Astrocyte (in vitro differentiated cells and primary cell): ENCODE data around the gene LSM2. TPM values are rescaled to one million over a fixed set of nuclear protein-coding genes. Genes with fewer than 3 reads are reported as not detected.
"Not testable (repeated sequence)": the region's sequence is repeated elsewhere in the genome, so short reads cannot be mapped to it uniquely, and the experiment has no call there.

Experiments used
- DNase-seq: peaks from one replicate; pipeline ENCODE4 v3.0.0-alpha.2; 2010; ENCODE audit warnings: low read depth
- FAIRE-seq: peaks from 2 replicates; lab custom pipeline; 2011; peaks lifted over from hg19 to GRCh38; lab: Jason Lieb, UNC
- H2AFZ ChIP-seq: 2 replicates; pipeline ENCODE4 v1.6.0; 2012; ENCODE audit warnings: low read depth, low read length, inconsistent platforms
- H3K27ac ChIP-seq: 2 replicates; pipeline ENCODE4 v1.5.1; 2011; ENCODE audit warnings: low read depth, low read length, inconsistent platforms
- H3K27me3 ChIP-seq: 2 replicates; pipeline ENCODE4 v1.6.0; 2011; ENCODE audit warnings: low read length, inconsistent platforms; ENCODE audit not compliant: insufficient read depth
- H3K36me3 ChIP-seq: 2 replicates; pipeline ENCODE4 v1.5.1; 2011; ENCODE audit warnings: low read length, inconsistent platforms; ENCODE audit not compliant: insufficient read depth
- H3K4me1 ChIP-seq: 2 replicates; pipeline ENCODE4 v1.5.1; 2011; ENCODE audit warnings: low read length, inconsistent platforms; ENCODE audit not compliant: insufficient read depth
- H3K4me2 ChIP-seq: 2 replicates; pipeline ENCODE4 v1.6.0; 2012; ENCODE audit warnings: low read length, inconsistent platforms
- H3K4me3 ChIP-seq: 2 replicates; pipeline ENCODE4 v1.5.1; 2011; ENCODE audit warnings: low read depth, mild to moderate bottlenecking, low read length, inconsistent platforms; ENCODE audit not compliant: insufficient read depth
- H3K79me2 ChIP-seq: 2 replicates; pipeline ENCODE4 v1.6.0; 2012; ENCODE audit warnings: mild to moderate bottlenecking, low read length, inconsistent platforms; ENCODE audit not compliant: insufficient read depth
- H3K9ac ChIP-seq: 2 replicates; pipeline ENCODE4 v1.6.0; 2012; ENCODE audit warnings: mild to moderate bottlenecking, low read length, inconsistent platforms
- H3K9me3 ChIP-seq: 2 replicates; pipeline ENCODE4 v1.5.1; 2012; ENCODE audit warnings: low read depth, mild to moderate bottlenecking, low read length, inconsistent platforms; ENCODE audit not compliant: insufficient read depth
- H4K20me1 ChIP-seq: 2 replicates; pipeline ENCODE4 v1.6.0; 2012; ENCODE audit warnings: low read length, inconsistent platforms; ENCODE audit not compliant: insufficient read depth
- H3K27ac Mint-ChIP-seq: one replicate; pipeline ENCODE4 v1.8.0; 2021; ENCODE audit warnings: mild to moderate bottlenecking, mixed read lengths; ENCODE audit not compliant: unreplicated experiment
- H3K27me3 Mint-ChIP-seq: one replicate; pipeline ENCODE4 v1.8.0; 2021; ENCODE audit warnings: low read depth, mixed read lengths; ENCODE audit not compliant: unreplicated experiment
- H3K36me3 Mint-ChIP-seq: one replicate; pipeline ENCODE4 v1.8.0; 2021; ENCODE audit warnings: low read depth, mixed read lengths; ENCODE audit not compliant: unreplicated experiment
- H3K4me1 Mint-ChIP-seq: one replicate; pipeline ENCODE4 v1.8.0; 2021; ENCODE audit warnings: low read depth, mixed read lengths; ENCODE audit not compliant: unreplicated experiment
- H3K4me3 Mint-ChIP-seq: one replicate; pipeline ENCODE4 v1.8.0; 2021; ENCODE audit warnings: mild to moderate bottlenecking, moderate library complexity, mixed read lengths; ENCODE audit not compliant: unreplicated experiment
- H3K9me3 Mint-ChIP-seq: one replicate; pipeline ENCODE4 v1.8.0; 2021; ENCODE audit warnings: mild to moderate bottlenecking, mixed read lengths; ENCODE audit not compliant: unreplicated experiment
- CTCF ChIP-seq: IDR thresholded peaks from 2 replicates; pipeline ENCODE4 v1.5.1; 2011; ENCODE audit warnings: low read depth, mild to moderate bottlenecking, inconsistent platforms, low read length, moderate library complexity; ENCODE audit not compliant: insufficient read depth
- EZH2 ChIP-seq: IDR thresholded peaks from 2 replicates; pipeline ENCODE4 v1.6.1; 2012; ENCODE audit warnings: mild to moderate bottlenecking, low read length, inconsistent platforms; ENCODE audit not compliant: insufficient read depth
- total RNA-seq: library from RNA; stranded (reverse); gene quantifications from 2 replicates; pipeline ENCODE4 v1.2.1, GENCODE V29; 2021

The LSM2 gene
- total RNA-seq, 1 donor from 2014 or later: 43.8 TPM

DNA sequence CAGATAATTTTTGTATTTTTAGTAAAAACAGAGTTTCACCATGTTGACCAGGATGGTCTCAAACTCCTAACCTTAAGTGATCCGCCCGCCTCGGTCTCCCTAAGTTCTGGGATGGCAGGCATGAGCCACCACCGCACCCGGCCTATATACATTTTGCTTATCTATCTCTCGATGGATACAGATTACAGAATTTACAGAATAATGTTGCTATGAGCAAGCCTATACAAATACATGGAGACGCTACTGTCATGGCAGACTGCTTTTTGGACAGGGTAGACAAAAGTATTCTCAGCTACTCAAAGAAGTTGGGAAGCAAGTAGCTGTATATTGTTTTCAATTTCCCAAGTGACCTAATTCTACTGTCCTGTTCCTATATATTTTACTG, 6.7 kb upstream of the LSM2 start:
- Histone ChIP-seq H2AFZ (no peak overlapping the region), H3K9ac (peak overlapping the region; percentile 66), H3K27me3 (no peaks in the 10 kb centered on the region), H3K9me3 (no peaks in the 10 kb centered on the region), H3K79me2 (peaks cover 12% of the 10 kb centered on the region), H3K4me1 (peaks cover 9% of the 10 kb centered on the region), H3K4me3 (no peak overlapping the region), H3K36me3 (no peaks in the 10 kb centered on the region), H3K27ac (peak overlapping the region; percentile 35), H3K4me2 (peak overlapping the region; percentile 92), H4K20me1 (peaks cover 12% of the 10 kb centered on the region)
- no peak for FAIRE-seq
- Mint-ChIP-seq H3K27ac (peak overlapping the region; percentile 99), H3K9me3 (peaks cover 2% of the 10 kb centered on the region), H3K4me1 (peaks cover 11% of the 10 kb centered on the region), H3K36me3 (peaks cover 4% of the 10 kb centered on the region), H3K27me3 (no peaks in the 10 kb centered on the region), H3K4me3 (peak overlapping the region; percentile 75)
- DNase-seq: no peak
- no peak for TF ChIP-seq EZH2
- no peak for TF ChIP-seq CTCF

- no peak for DNase-seq
- no peak for TF ChIP-seq CTCF
- no peak for TF ChIP-seq EZH2
- H3K27ac ChIP-seq: no peak overlapping the region
- no peaks in the 10 kb centered on the region for H3K36me3 ChIP-seq
- Mint-ChIP-seq H3K36me3 (peaks cover 1% of the 10 kb centered on the region), H3K4me3 (no peak overlapping the region), H3K4me1 (peaks cover 8% of the 10 kb centered on the region), H3K27me3 (no peaks in the 10 kb centered on the region), H3K27ac (no peak overlapping the region), H3K9me3 (peaks cover 2% of the 10 kb centered on the region)
- peaks cover 9% of the 10 kb centered on the region for H3K4me1 ChIP-seq
- H3K27me3 ChIP-seq: no peaks in the 10 kb centered on the region
- no peaks in the 10 kb centered on the region for H4K20me1 ChIP-seq
- no peak overlapping the region for H3K9ac ChIP-seq
- no peak overlapping the region for H3K4me3 ChIP-seq
- H3K4me2 ChIP-seq: no peak overlapping the region
- FAIRE-seq: no peak
- no peak overlapping the region for H2AFZ ChIP-seq
- H3K9me3 ChIP-seq: no peaks in the 10 kb centered on the region
- H3K79me2 ChIP-seq: no peaks in the 10 kb centered on the region
Measured at GRCh38 chr6:31811645-31812044, 4.9 kb upstream of the LSM2 start.

GRCh38 chr6:31808599-31808998, 1.8 kb upstream of the LSM2 start:
- not testable (repeated sequence) for H3K4me2 ChIP-seq, H3K4me1 ChIP-seq, DNase-seq, H3K27ac ChIP-seq, H3K36me3 ChIP-seq, H3K4me3 ChIP-seq, H3K9me3 Mint-ChIP-seq, H2AFZ ChIP-seq, H3K9me3 ChIP-seq, H3K27me3 ChIP-seq, H3K4me3 Mint-ChIP-seq, H3K9ac ChIP-seq, FAIRE-seq, H3K4me1 Mint-ChIP-seq, H4K20me1 ChIP-seq, H3K27ac Mint-ChIP-seq, H3K27me3 Mint-ChIP-seq, H3K36me3 Mint-ChIP-seq
- peaks cover 20% of the 10 kb centered on the region for H3K79me2 ChIP-seq
